MV-4-11 (cell line): ENCODE data around the gene VIPR1.

Experiments
- DNase-seq: peaks from one replicate; lab custom pipeline; 2025; lab: John Stamatoyannopoulos, UW

Gene VIPR1

GRCh38 chr3:42581400-42581708 lies 78.9 kb downstream of the VIPR1 start:
- no peak for DNase-seq

GRCh38 chr3:42581709-42582473 lies 79.4 kb downstream of the VIPR1 start, which contains the start of gene SEC22C:
TSS of gene SEC22C (minus strand) at chr3:42581967. CDS start at chr3:42569046, 12,921 bp downstream.
- DNase-seq = peak; percentile 81

DNA sequence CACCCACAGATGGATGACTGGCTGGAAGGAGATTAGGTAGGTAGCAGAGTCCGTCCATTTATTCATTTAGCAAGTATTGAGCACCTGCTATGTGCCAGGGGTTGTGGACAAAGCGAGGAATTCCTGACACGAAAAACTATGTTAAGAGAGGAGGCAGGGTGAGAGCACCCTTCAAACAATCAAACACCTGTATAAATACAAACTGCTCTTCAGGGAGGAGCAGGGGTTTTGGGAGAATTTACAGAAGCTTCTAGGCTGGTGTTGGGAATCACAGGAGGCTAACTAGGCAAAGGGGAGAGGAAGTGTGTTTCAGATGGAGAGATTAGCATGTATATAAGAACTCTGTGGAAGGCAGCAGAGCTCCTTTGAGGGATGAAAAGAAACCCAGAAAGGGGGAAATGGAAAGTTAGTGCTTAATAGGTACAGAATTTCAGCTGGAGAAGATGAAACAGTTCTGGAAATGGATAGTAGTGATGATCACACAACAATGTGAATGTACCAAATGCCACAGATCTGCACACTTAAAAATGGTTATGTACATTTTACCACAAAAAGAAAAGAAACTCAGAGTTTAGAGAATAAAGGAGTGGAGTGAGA lies 80.1 kb downstream of the VIPR1 start:
- peak; percentile 9 for DNase-seq
